Measurements from ENCODE around the gene P4HA3. TPM values are rescaled to one million over a fixed set of nuclear protein-coding genes. Genes with fewer than 3 reads are reported as not detected.

Gene P4HA3
- total RNA-seq, 1 experiment from 2014 or later, result 0.93 TPM

- no peak for TF ChIP-seq CTCF (IDR thresholded peaks at IDR 0.05; ENCODE audit: unreplicated experiment)
- ChIA-PET CTCF (interaction anchor here (0.6 to 2.3 kb wide), 2 partner anchors 11 to 17 kb away, joined by 3 to 9 read pairs; no protein-coding TSS in a partner anchor), POLR2A (no interaction called here)
- no TSS peak for BruUV-seq (replicated peaks)
- no peak overlapping the region for H3K27ac Mint-ChIP-seq (ENCODE audit: low read depth, unreplicated experiment)
- no peak overlapping the region for H3K4me3 Mint-ChIP-seq (ENCODE audit: unreplicated experiment)
- no peaks in the 10 kb centered on the region for H3K27me3 Mint-ChIP-seq (ENCODE audit: insufficient read depth, unreplicated experiment)
- H3K4me1 Mint-ChIP-seq (ENCODE audit: insufficient read depth, unreplicated experiment), result no peaks in the 10 kb centered on the region
- H3K36me3 Mint-ChIP-seq (ENCODE audit: insufficient read depth, unreplicated experiment), result peaks cover 34% of the 10 kb centered on the region
- intact Hi-C loops (cut with micrococcal nuclease), result no loop called here
- DNase-seq (ENCODE audit: unreplicated experiment), result no peak
- H3K9me3 Mint-ChIP-seq (ENCODE audit: unreplicated experiment), result no peaks in the 10 kb centered on the region
Observed at GRCh38 chr11:74238243-74238642, 73.2 kb downstream of the P4HA3 start.

GRCh38 chr11:74237541-74237940, 73.9 kb downstream of the P4HA3 start:
- intact Hi-C loops (cut with micrococcal nuclease), result no loop called here
- no peaks in the 10 kb centered on the region for H3K27me3 Mint-ChIP-seq (ENCODE audit: insufficient read depth, unreplicated experiment)
- H3K4me1 Mint-ChIP-seq (ENCODE audit: insufficient read depth, unreplicated experiment), result no peaks in the 10 kb centered on the region
- no TSS peak for BruUV-seq (replicated peaks)
- H3K9me3 Mint-ChIP-seq (ENCODE audit: unreplicated experiment), result no peaks in the 10 kb centered on the region
- H3K27ac Mint-ChIP-seq (ENCODE audit: low read depth, unreplicated experiment), result no peak overlapping the region
- H3K4me3 Mint-ChIP-seq (ENCODE audit: unreplicated experiment), result no peak overlapping the region
- POLR2A ChIA-PET, result interaction anchor here (0.8 kb wide), 1 partner anchor 10 kb away, joined by 4 read pairs; no protein-coding TSS in a partner anchor
- DNase-seq (ENCODE audit: unreplicated experiment), result no peak
- H3K36me3 Mint-ChIP-seq (ENCODE audit: insufficient read depth, unreplicated experiment), result peaks cover 31% of the 10 kb centered on the region
- CTCF ChIA-PET, result interaction anchor here (2.3 kb wide), 1 partner anchor 18 kb away, joined by 9 read pairs; no protein-coding TSS in a partner anchor
- no peak for TF ChIP-seq CTCF (IDR thresholded peaks at IDR 0.05; ENCODE audit: unreplicated experiment)

- POLR2A ChIA-PET, result no interaction called here
- H3K36me3 Mint-ChIP-seq (ENCODE audit: insufficient read depth, unreplicated experiment), result peaks cover 26% of the 10 kb centered on the region
- no peaks in the 10 kb centered on the region for H3K9me3 Mint-ChIP-seq (ENCODE audit: unreplicated experiment)
- H3K4me1 Mint-ChIP-seq (ENCODE audit: insufficient read depth, unreplicated experiment), result no peaks in the 10 kb centered on the region
- no peaks in the 10 kb centered on the region for H3K27me3 Mint-ChIP-seq (ENCODE audit: insufficient read depth, unreplicated experiment)
- H3K4me3 Mint-ChIP-seq (ENCODE audit: unreplicated experiment), result no peak overlapping the region
- CTCF ChIA-PET, result interaction anchor here (0.6 kb wide), 1 partner anchor 8 kb away, joined by 3 read pairs; no protein-coding TSS in a partner anchor
- intact Hi-C loops (cut with micrococcal nuclease), result no loop called here
- no peak for DNase-seq (ENCODE audit: unreplicated experiment)
- TF ChIP-seq CTCF (IDR thresholded peaks at IDR 0.05; ENCODE audit: unreplicated experiment), result no peak
- no peak overlapping the region for H3K27ac Mint-ChIP-seq (ENCODE audit: low read depth, unreplicated experiment)
- no TSS peak for BruUV-seq (replicated peaks)
Observed at GRCh38 chr11:74235121-74235520, 76.3 kb downstream of the P4HA3 start.

- POLR2A ChIA-PET, result no interaction called here
- Mint-ChIP-seq H3K4me3 (ENCODE audit: unreplicated experiment) (no peak overlapping the region), H3K9me3 (ENCODE audit: unreplicated experiment) (no peaks in the 10 kb centered on the region), H3K27ac (ENCODE audit: low read depth, unreplicated experiment) (no peak overlapping the region), H3K4me1 (ENCODE audit: insufficient read depth, unreplicated experiment) (no peaks in the 10 kb centered on the region), H3K27me3 (ENCODE audit: insufficient read depth, unreplicated experiment) (no peaks in the 10 kb centered on the region), H3K36me3 (ENCODE audit: insufficient read depth, unreplicated experiment) (peaks cover 12% of the 10 kb centered on the region)
- no TSS peak for BruUV-seq (replicated peaks)
- CTCF ChIA-PET, result interaction anchor here (1.0 kb wide), 1 partner anchor 23 kb away, joined by 3 read pairs; no protein-coding TSS in a partner anchor
- intact Hi-C loops (cut with micrococcal nuclease), result no loop called here
- no peak for TF ChIP-seq CTCF (IDR thresholded peaks at IDR 0.05; ENCODE audit: unreplicated experiment)
- DNase-seq (ENCODE audit: unreplicated experiment), result no peak
Observed at GRCh38 chr11:74233683-74234082, 77.8 kb downstream of the P4HA3 start.
